PC-9 (cell line): Measurements from ENCODE around the gene PRKG1.

Experiments
- EZH2 ChIP-seq: fragments of 200-600 bp; sonication (generic); IDR thresholded peaks from 2 replicates; pipeline ENCODE4 v1.8.0; 2017; ENCODE audit warnings: antibody characterized with exemption, low read depth
- TF ChIP-seq, protein P1 (sequence below): fragments of 200-600 bp; sonication (generic); conservative IDR thresholded peaks from 2 replicates; pipeline ENCODE4 v1.6.1; 2017; ENCODE audit warnings: mixed run types, antibody characterized with exemption, mild to moderate bottlenecking, moderate library complexity

DNA sequence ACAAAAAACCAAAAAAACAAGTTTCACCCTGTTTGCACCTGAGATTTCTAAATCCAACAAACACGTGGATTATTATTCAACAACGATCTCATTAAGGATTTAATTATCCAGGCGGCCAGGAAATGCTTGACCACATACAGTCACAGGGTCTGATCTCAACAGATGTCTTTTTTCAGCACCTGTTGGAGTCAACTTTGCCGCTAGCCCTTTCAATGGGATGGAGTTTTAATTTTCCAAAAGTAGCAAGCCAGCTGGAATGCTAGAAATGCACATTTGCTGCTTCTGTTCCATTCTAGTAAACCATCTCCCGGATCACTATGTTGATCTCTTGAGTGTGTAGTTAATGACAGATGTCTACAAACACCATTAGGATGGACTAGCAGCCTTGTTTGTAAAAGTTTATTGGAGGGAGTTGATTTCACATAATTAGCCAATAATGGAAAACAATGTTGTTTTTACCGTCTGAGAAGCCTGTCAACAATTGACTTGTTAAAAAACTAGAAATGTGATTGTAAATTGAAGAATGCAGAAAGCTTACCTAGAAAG, 1175.6 kb downstream of the PRKG1 start:
- TF ChIP-seq, protein P1, sequence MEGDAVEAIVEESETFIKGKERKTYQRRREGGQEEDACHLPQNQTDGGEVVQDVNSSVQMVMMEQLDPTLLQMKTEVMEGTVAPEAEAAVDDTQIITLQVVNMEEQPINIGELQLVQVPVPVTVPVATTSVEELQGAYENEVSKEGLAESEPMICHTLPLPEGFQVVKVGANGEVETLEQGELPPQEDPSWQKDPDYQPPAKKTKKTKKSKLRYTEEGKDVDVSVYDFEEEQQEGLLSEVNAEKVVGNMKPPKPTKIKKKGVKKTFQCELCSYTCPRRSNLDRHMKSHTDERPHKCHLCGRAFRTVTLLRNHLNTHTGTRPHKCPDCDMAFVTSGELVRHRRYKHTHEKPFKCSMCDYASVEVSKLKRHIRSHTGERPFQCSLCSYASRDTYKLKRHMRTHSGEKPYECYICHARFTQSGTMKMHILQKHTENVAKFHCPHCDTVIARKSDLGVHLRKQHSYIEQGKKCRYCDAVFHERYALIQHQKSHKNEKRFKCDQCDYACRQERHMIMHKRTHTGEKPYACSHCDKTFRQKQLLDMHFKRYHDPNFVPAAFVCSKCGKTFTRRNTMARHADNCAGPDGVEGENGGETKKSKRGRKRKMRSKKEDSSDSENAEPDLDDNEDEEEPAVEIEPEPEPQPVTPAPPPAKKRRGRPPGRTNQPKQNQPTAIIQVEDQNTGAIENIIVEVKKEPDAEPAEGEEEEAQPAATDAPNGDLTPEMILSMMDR, result no peak
- no peak for TF ChIP-seq EZH2
